HepG2 (cell line): Measurements from ENCODE around the gene NDEL1. TPM values are rescaled to one million over a fixed set of nuclear protein-coding genes. Genes with fewer than 3 reads are reported as not detected.

ENCODE experiments used
- ETV5 ChIP-seq: IDR thresholded peaks from 2 replicates; pipeline ENCODE4 v1.6.1; 2018; ENCODE audit warnings: missing biosample characterization, missing genetic modification reagents, inconsistent platforms, borderline replicate concordance
- FOXA1 ChIP-seq, 2 experiments: fragments of 450-650 bp in 1 of 2; sonication (generic) in 1 of 2; formaldehyde crosslinking in 1 of 2; IDR thresholded peaks; 2 replicates each; pipeline versions ENCODE4 v1.4.0 to v1.6.1; 2016 to 2020; ENCODE audit warnings: missing genetic modification reagents in 1 of 2
- SATB2 ChIP-seq: sonication (generic); formaldehyde crosslinking; IDR thresholded peaks from 2 replicates; pipeline ENCODE4 v1.5.0; 2020; ENCODE audit warnings: missing genetic modification reagents
- SOX13 ChIP-seq, 3 experiments: fragments of 450-650 bp in 1 of 3; sonication (generic) in 1 of 3; formaldehyde crosslinking in 1 of 3; IDR thresholded peaks in 2 of 3; conservative IDR thresholded peaks in 1 of 3; 2 replicates each; pipeline versions ENCODE4 v1.5.0 to v1.6.1; 2016 to 2020; ENCODE audit warnings: antibody characterized with exemption in 1 of 3, mild to moderate bottlenecking in 1 of 3, missing compliant biosample characterization in 1 of 3, missing genetic modification reagents in 1 of 3, moderate library complexity in 1 of 3
- ZBTB33 ChIP-seq: sonication (generic); formaldehyde crosslinking; IDR thresholded peaks from 2 replicates; pipeline ENCODE4 v1.4.0; 2020; ENCODE audit warnings: missing genetic modification reagents
- ZNF547 ChIP-seq: sonication (generic); formaldehyde crosslinking; IDR thresholded peaks from 2 replicates; pipeline ENCODE4 v1.5.1; 2020; ENCODE audit warnings: mild to moderate bottlenecking, missing genetic modification reagents
- ZNF687 ChIP-seq: sonication (generic); formaldehyde crosslinking; IDR thresholded peaks from 2 replicates; pipeline ENCODE4 v1.5.1; 2020; ENCODE audit warnings: mild to moderate bottlenecking, missing genetic modification reagents, moderate library complexity
- polyA plus RNA-seq, 8 experiments: library from polyadenylated mRNA; depleted of rRNA in 3 of 8; stranded (reverse) in 7 of 8; unstranded in 1 of 8; fragments of >200 nt; fragmentation: Illumina TruSeq in 4 of 8; extraction: Trizol in 4 of 8; gene quantifications; 2 replicates each; pipeline versions ENCODE4 v1.2.1 to v1.2.3, GENCODE V29; 2011 to 2016; ENCODE audit warnings: low read depth in 4 of 8, missing spikeins in 1 of 8, mixed read lengths in 1 of 8; ENCODE audit not compliant: insufficient read depth in 1 of 8
- total RNA-seq, 5 experiments: library from RNA; depleted of rRNA; stranded (reverse); fragments of >200 nt; fragmentation: Illumina TruSeq; extraction: Trizol; gene quantifications; 2 replicates each; pipeline ENCODE4 v1.2.3, GENCODE V29; 2016; ENCODE audit warnings: low read depth in 1 of 5
- TF ChIP-seq, protein P1 (sequence below): IDR thresholded peaks from 2 replicates; pipeline ENCODE4 v1.4.0; 2020; ENCODE audit warnings: mild to moderate bottlenecking, missing genetic modification reagents
- TF ChIP-seq, protein P2 (sequence below): sonication (generic); formaldehyde crosslinking; IDR thresholded peaks from 2 replicates; pipeline ENCODE4 v1.4.0; 2020; ENCODE audit warnings: mild to moderate bottlenecking, low read depth, missing genetic modification reagents
- TF ChIP-seq, protein P3 (sequence below): sonication (generic); formaldehyde crosslinking; IDR thresholded peaks from 2 replicates; pipeline ENCODE4 v1.5.0; 2020; ENCODE audit warnings: mild to moderate bottlenecking, missing genetic modification reagents, borderline replicate concordance

NDEL1 gene
- total and polyA plus RNA-seq, 2 of the 13 experiments (the other 11 are each of a cell fraction or from before 2014, with no cell fraction given) = 59.8 to 153 TPM

- TF ChIP-seq, protein P1, sequence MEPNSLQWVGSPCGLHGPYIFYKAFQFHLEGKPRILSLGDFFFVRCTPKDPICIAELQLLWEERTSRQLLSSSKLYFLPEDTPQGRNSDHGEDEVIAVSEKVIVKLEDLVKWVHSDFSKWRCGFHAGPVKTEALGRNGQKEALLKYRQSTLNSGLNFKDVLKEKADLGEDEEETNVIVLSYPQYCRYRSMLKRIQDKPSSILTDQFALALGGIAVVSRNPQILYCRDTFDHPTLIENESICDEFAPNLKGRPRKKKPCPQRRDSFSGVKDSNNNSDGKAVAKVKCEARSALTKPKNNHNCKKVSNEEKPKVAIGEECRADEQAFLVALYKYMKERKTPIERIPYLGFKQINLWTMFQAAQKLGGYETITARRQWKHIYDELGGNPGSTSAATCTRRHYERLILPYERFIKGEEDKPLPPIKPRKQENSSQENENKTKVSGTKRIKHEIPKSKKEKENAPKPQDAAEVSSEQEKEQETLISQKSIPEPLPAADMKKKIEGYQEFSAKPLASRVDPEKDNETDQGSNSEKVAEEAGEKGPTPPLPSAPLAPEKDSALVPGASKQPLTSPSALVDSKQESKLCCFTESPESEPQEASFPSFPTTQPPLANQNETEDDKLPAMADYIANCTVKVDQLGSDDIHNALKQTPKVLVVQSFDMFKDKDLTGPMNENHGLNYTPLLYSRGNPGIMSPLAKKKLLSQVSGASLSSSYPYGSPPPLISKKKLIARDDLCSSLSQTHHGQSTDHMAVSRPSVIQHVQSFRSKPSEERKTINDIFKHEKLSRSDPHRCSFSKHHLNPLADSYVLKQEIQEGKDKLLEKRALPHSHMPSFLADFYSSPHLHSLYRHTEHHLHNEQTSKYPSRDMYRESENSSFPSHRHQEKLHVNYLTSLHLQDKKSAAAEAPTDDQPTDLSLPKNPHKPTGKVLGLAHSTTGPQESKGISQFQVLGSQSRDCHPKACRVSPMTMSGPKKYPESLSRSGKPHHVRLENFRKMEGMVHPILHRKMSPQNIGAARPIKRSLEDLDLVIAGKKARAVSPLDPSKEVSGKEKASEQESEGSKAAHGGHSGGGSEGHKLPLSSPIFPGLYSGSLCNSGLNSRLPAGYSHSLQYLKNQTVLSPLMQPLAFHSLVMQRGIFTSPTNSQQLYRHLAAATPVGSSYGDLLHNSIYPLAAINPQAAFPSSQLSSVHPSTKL = peak; percentile 100
- TF ChIP-seq ZBTB33 (peak; percentile 55; the same call in 1 of the 2 replicates), ETV5 (peak; percentile 81; the same call in 1 of the 2 replicates), ZNF547 (CRISPR knock-in tag) (no peak), ZNF687 (no peak), SOX13 (IDR thresholded peaks at IDR 0.05) (peak; percentile 69), SOX13 (CRISPR knock-in tag; conservative IDR thresholded peaks at IDR 0.05 in 1 of 2, IDR thresholded peaks at IDR 0.05 in 1 of 2) (peak in 1 of 2 experiments; percentile 96; a peak in 2 of 4 replicates), SATB2 (CRISPR knock-in tag) (0 out of 2 replicates have a peak, but pooled peaks have one; percentile 72), FOXA1 (IDR thresholded peaks at IDR 0.05) (peak; percentile 77), FOXA1 (CRISPR knock-in tag; IDR thresholded peaks at IDR 0.05) (peak; percentile 95)
- TF ChIP-seq, protein P2, sequence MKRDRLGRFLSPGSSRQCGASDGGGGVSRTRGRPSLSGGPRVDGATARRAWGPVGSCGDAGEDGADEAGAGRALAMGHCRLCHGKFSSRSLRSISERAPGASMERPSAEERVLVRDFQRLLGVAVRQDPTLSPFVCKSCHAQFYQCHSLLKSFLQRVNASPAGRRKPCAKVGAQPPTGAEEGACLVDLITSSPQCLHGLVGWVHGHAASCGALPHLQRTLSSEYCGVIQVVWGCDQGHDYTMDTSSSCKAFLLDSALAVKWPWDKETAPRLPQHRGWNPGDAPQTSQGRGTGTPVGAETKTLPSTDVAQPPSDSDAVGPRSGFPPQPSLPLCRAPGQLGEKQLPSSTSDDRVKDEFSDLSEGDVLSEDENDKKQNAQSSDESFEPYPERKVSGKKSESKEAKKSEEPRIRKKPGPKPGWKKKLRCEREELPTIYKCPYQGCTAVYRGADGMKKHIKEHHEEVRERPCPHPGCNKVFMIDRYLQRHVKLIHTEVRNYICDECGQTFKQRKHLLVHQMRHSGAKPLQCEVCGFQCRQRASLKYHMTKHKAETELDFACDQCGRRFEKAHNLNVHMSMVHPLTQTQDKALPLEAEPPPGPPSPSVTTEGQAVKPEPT (CRISPR knock-in tag) = no peak
- TF ChIP-seq, protein P3, sequence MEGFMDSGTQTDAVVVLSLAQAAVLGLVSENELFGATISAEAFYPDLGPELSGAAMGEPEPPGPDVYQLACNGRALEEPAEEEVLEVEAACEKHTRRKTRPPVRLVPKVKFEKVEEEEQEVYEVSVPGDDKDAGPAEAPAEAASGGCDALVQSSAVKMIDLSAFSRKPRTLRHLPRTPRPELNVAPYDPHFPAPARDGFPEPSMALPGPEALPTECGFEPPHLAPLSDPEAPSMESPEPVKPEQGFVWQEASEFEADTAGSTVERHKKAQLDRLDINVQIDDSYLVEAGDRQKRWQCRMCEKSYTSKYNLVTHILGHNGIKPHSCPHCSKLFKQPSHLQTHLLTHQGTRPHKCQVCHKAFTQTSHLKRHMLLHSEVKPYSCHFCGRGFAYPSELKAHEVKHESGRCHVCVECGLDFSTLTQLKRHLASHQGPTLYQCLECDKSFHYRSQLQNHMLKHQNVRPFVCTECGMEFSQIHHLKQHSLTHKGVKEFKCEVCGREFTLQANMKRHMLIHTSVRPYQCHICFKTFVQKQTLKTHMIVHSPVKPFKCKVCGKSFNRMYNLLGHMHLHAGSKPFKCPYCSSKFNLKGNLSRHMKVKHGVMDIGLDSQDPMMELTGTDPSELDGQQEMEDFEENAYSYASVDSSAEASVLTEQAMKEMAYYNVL (CRISPR knock-in tag) = peak; percentile 64; the same call in 1 of the 2 replicates
These were observed 15.4 kb upstream of the NDEL1 start (continued) for GRCh38 chr17:8420041-8420934.
